GM12872 (cell line): ENCODE results near the gene MBP.

Experiments used
- CTCF ChIP-seq: IDR thresholded peaks from 3 replicates; pipeline ENCODE4 v1.5.1; 2011; ENCODE audit warnings: low read depth, mild to moderate bottlenecking, low read length, moderate library complexity; ENCODE audit not compliant: insufficient read depth

Gene MBP

GRCh38 chr18:76993573-76993972 lies 139.0 kb downstream of the MBP start:
- TF ChIP-seq CTCF, result no peak

GRCh38 chr18:76993085-76993382 lies 139.5 kb downstream of the MBP start:
- TF ChIP-seq CTCF, result no peak

- TF ChIP-seq CTCF, result no peak
Measured at GRCh38 chr18:76992226-76993084, 140.1 kb downstream of the MBP start.

DNA sequence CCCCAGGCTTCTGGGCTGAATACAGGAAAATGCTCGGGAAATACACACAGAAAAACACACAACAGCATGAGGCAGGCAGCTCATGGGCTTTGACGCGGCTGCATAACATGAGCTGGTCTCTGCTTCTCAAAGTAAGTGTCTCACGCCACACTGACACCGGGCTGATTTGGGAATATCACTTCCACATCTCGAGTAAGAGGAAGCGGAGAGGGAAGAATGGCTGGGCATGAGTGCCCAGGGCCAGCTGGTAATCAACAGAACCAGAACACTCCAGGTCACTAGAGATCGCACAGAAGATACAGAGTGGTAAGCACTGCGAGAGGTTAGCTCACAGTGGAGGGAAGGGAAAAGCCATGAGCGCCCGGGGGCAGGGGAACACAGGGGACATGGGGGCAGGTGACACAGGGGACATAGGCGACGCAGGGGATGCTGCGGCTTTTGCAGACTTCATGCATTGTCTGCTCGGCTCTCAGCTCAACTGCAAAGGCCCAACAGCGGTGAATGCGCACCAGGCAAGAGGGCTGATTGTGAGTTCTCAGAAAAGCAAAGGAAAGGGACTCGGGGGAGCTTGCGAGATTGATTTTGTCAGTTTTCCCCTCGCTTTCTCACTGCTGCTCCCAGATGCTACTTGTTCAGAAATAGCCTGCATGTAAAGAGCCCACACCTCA lies 141.4 kb downstream of the MBP start:
- TF ChIP-seq CTCF, result no peak

DNA sequence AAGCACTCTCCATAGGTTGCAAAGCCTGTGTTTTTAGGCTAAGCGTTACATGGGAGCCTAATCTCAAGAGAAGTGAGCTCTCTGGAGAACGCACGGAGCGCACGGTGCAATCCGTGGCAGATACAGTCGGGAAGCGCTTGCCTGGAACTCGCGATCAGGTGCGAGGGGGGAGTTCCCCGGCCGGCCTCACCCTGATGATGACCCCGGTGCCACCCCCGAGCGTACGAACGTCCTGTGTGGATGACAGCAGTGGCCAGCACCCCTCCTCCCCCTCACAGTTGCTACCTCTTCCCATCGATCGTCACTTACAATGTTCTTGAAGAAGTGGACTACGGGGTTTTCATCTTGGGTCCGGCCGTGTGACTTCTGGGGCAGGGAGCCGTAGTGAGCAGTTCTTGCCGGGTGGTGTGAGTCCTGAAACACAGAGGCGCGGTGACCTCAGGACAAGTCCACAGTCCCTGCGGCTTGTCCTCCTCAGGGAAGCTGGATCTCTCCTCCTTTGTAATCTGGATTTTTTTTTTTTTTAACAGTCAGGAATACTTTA lies 142.9 kb downstream of the MBP start:
- TF ChIP-seq CTCF, result no peak

DNA sequence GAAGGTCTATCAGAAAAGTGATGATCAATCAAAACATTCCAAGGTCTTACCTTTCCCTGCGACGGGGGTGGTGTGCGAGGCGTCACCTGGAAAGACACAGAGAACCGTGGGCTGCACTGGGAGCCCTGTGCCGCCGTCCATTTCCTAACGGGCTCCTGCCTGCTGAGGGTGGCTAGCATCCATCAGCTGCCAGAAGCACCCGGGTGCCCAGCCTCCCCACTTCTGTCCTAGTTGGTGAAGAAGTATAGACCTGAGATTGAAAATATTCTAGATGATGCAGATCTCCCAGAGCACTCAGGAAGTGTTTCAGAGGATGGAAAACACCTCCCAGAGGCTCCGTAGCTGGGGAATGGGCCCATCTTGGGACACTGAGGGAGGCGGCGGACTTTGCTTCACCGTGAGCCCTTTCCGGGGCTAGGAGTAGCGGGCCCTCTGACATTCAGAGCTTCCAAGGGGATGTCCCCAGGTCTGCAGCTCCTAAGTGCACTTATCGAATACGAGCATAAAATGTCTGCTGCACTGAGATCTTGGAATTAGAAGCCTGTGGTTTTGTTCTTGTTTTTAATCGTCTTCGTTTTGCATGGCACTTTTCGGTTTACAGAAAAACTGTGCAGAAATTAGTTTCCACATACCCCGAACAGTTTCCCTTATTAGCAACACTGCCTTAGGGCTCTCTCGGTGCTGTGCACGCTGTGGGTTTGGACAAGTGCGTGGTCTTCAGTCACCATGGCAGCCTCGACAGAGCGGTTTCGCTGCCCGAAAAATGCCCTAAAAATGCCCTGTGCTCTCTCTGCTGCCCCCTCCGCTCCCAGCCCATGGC lies 143.5 kb downstream of the MBP start:
- TF ChIP-seq CTCF, result no peak

DNA sequence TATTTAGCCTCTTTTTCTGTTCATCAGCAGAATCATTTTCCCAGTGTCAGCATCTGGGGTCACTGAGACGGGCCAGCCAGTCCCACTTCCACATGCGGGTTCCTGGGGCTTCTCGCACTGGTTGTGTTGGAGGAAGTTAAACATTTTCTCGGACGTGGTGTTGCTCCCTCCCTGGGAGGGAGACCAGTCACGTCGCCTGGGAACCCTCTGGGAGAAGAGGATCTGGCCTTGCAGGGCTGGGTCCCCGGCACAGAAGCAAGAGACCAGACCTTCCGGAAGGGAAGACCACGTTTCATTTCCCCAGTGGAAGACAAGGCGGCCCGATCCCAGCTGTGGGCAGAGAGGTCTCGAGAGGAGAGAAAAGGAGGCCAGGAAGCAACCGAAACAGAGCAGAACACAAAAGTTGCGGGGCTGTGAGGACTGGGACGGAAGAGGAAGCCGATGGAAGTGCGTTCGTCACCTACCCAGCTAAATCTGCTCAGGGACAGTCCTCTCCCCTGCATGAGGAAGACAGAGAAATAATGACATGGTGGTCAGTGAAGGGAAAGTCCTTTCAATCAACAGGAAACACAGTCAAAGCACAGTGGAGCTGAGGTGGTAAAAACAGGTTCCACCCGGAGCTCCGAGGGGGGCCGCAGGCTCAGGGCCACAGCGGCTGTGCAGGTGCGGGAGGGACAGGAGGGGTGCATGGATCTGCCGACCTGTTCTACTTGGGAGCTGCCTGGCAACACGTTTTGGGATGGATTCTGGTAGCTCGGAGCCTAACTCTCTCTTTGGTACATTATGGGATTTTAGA lies 144.4 kb downstream of the MBP start:
- TF ChIP-seq CTCF, result no peak
